Mucosa of stomach (tissue), 1 donor: Measurements from ENCODE around the gene SSH2.
A peak's percentile ranks its signal among the peaks of the same experiment; 100 is the strongest.

Experiments
- H3K27me3 ChIP-seq: one replicate; pipeline ENCODE4 v1.7.0; 2013; ENCODE audit warnings: mild to moderate bottlenecking, low read length; ENCODE audit not compliant: control insufficient read depth, insufficient read depth
- H3K36me3 ChIP-seq: one replicate; pipeline ENCODE4 v1.7.0; 2013; ENCODE audit warnings: low read length; ENCODE audit not compliant: control insufficient read depth, insufficient read depth
- H3K4me1 ChIP-seq: one replicate; pipeline ENCODE4 v1.7.0; 2013; ENCODE audit warnings: mild to moderate bottlenecking, low read length; ENCODE audit not compliant: control insufficient read depth, insufficient read depth
- H3K4me3 ChIP-seq: one replicate; pipeline ENCODE4 v1.7.0; 2013; ENCODE audit warnings: low read length
- H3K9ac ChIP-seq: one replicate; pipeline ENCODE4 v1.7.0; 2013; ENCODE audit warnings: mild to moderate bottlenecking, low read length, moderate library complexity
- H3K9me3 ChIP-seq: one replicate; pipeline ENCODE4 v1.7.0; 2013; ENCODE audit warnings: mild to moderate bottlenecking, low read length, moderate library complexity; ENCODE audit not compliant: control insufficient read depth
- donor health status: Pancreatic carcinoma.

SSH2 gene

GRCh38 chr17:29588017-29588561 is 341.9 kb downstream of the SSH2 start:
- peak overlapping the region; percentile 67 for H3K4me3 ChIP-seq
- no peaks in the 10 kb centered on the region for H3K36me3 ChIP-seq
- H3K9me3 ChIP-seq: no peaks in the 10 kb centered on the region
- H3K9ac ChIP-seq: peak overlapping the region; percentile 77
- H3K4me1 ChIP-seq: peaks cover 54% of the 10 kb centered on the region
- H3K27me3 ChIP-seq: no peaks in the 10 kb centered on the region

- no peak overlapping the region for H3K4me3 ChIP-seq
- no peaks in the 10 kb centered on the region for H3K36me3 ChIP-seq
- H3K27me3 ChIP-seq: no peaks in the 10 kb centered on the region
- H3K4me1 ChIP-seq: peaks cover 51% of the 10 kb centered on the region
- H3K9ac ChIP-seq: peak overlapping the region; percentile 77
- no peaks in the 10 kb centered on the region for H3K9me3 ChIP-seq
Measured at GRCh38 chr17:29587591-29587990, 342.4 kb downstream of the SSH2 start.

- no peaks in the 10 kb centered on the region for H3K27me3 ChIP-seq
- H3K9me3 ChIP-seq: no peaks in the 10 kb centered on the region
- H3K36me3 ChIP-seq: no peaks in the 10 kb centered on the region
- peaks cover 44% of the 10 kb centered on the region for H3K4me1 ChIP-seq
- no peak overlapping the region for H3K9ac ChIP-seq
- H3K4me3 ChIP-seq: no peak overlapping the region
Measured at GRCh38 chr17:29586676-29587469, 343.2 kb downstream of the SSH2 start.

- Histone ChIP-seq H3K4me3 (no peak overlapping the region), H3K9ac (no peak overlapping the region), H3K36me3 (no peaks in the 10 kb centered on the region), H3K27me3 (no peaks in the 10 kb centered on the region), H3K9me3 (no peaks in the 10 kb centered on the region), H3K4me1 (peaks cover 32% of the 10 kb centered on the region)
Measured at GRCh38 chr17:29585080-29585751, 344.8 kb downstream of the SSH2 start.

- Histone ChIP-seq H3K4me1 (peaks cover 30% of the 10 kb centered on the region), H3K4me3 (no peak overlapping the region), H3K9ac (no peak overlapping the region), H3K9me3 (no peaks in the 10 kb centered on the region), H3K27me3 (no peaks in the 10 kb centered on the region), H3K36me3 (no peaks in the 10 kb centered on the region)
Measured at GRCh38 chr17:29584452-29585079, 345.5 kb downstream of the SSH2 start.

GRCh38 chr17:29583324-29584248 is 346.4 kb downstream of the SSH2 start:
- peaks cover 28% of the 10 kb centered on the region for H3K4me1 ChIP-seq
- no peak overlapping the region for H3K4me3 ChIP-seq
- no peaks in the 10 kb centered on the region for H3K27me3 ChIP-seq
- H3K9me3 ChIP-seq: no peaks in the 10 kb centered on the region
- H3K36me3 ChIP-seq: no peaks in the 10 kb centered on the region
- no peak overlapping the region for H3K9ac ChIP-seq

GRCh38 chr17:29582772-29583171 is 347.3 kb downstream of the SSH2 start:
- Histone ChIP-seq H3K9me3 (no peaks in the 10 kb centered on the region), H3K4me3 (no peak overlapping the region), H3K9ac (no peak overlapping the region), H3K27me3 (no peaks in the 10 kb centered on the region), H3K4me1 (peaks cover 20% of the 10 kb centered on the region), H3K36me3 (no peaks in the 10 kb centered on the region)

GRCh38 chr17:29582254-29582765 is 347.7 kb downstream of the SSH2 start:
- Histone ChIP-seq H3K4me3 (no peak overlapping the region), H3K9me3 (no peaks in the 10 kb centered on the region), H3K4me1 (peaks cover 16% of the 10 kb centered on the region), H3K9ac (no peak overlapping the region), H3K36me3 (no peaks in the 10 kb centered on the region), H3K27me3 (no peaks in the 10 kb centered on the region)

GRCh38 chr17:29581583-29582253 is 348.3 kb downstream of the SSH2 start:
- H3K4me1 ChIP-seq: peaks cover 11% of the 10 kb centered on the region
- no peaks in the 10 kb centered on the region for H3K36me3 ChIP-seq
- no peaks in the 10 kb centered on the region for H3K27me3 ChIP-seq
- no peak overlapping the region for H3K9ac ChIP-seq
- no peaks in the 10 kb centered on the region for H3K9me3 ChIP-seq
- H3K4me3 ChIP-seq: no peak overlapping the region

- peaks cover 4% of the 10 kb centered on the region for H3K36me3 ChIP-seq
- no peak overlapping the region for H3K9ac ChIP-seq
- no peak overlapping the region for H3K4me3 ChIP-seq
- H3K9me3 ChIP-seq: no peaks in the 10 kb centered on the region
- peaks cover 12% of the 10 kb centered on the region for H3K4me1 ChIP-seq
- no peaks in the 10 kb centered on the region for H3K27me3 ChIP-seq
Measured at GRCh38 chr17:29579866-29580771, 349.9 kb downstream of the SSH2 start.
